ENCODE measurements around the gene DHRSX. TPM values are rescaled to one million over a fixed set of nuclear protein-coding genes. Genes with fewer than 3 reads are reported as not detected.
"Not testable (repeated sequence)": the region's sequence is repeated elsewhere in the genome, so short reads cannot be mapped to it uniquely, and the experiment has no call there.

DHRSX gene
- total and polyA plus RNA-seq, 7 donors, result 5.6 to 19.3 (median 9.6) TPM

DNA sequence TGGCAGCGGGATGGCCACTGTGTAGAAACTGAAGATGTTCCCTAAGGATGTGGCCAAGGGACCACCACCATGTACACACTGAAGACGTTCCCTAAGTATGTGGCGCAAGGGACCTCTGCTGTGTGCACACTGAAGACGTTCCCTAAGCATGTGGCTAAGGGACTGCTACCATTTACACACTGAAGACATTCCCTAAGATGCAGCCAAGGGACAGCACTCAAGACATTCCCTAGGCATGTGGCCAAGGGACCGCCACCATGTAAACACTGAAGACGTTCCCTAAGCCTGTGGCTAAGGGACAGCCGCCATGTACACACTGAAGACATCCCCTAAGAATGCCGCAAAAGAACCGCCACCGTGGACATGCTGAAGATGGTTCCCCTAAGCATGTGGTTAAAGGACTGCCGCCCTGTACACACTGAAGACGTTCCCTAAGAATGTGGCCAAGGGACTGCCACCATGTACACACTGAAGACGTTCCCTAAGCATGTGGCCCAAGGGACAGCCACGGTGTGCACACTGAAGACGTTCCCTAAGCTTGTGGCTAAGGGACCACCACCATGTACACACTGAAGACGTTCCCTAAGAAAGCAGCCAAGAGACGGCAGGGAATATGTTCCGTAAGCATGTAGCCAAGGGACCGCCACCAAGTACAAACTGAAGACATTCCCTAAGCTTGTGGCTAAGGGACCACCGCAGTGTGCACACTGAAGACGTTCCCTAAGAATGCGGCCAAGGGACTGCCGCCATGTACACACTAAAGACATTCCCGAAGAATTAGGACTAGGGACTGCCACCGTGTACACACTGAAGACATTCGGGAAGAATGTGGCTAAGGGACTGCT is 43.3 kb downstream of the DHRSX start:
- DNase-seq (no peak), ATAC-seq (no peak)
- H3K9me3 ChIP-seq, result no peaks in the 10 kb centered on the region
- no peaks in the 10 kb centered on the region for H3K36me3 ChIP-seq (ENCODE audit: insufficient read depth in 1 of 2, low read depth in 1 of 2)
- H3K27me3 ChIP-seq (ENCODE audit: insufficient read depth in 3 of 3, low read length in 2 of 3), result no peaks in the 10 kb centered on the region
- TF ChIP-seq, protein P1, sequence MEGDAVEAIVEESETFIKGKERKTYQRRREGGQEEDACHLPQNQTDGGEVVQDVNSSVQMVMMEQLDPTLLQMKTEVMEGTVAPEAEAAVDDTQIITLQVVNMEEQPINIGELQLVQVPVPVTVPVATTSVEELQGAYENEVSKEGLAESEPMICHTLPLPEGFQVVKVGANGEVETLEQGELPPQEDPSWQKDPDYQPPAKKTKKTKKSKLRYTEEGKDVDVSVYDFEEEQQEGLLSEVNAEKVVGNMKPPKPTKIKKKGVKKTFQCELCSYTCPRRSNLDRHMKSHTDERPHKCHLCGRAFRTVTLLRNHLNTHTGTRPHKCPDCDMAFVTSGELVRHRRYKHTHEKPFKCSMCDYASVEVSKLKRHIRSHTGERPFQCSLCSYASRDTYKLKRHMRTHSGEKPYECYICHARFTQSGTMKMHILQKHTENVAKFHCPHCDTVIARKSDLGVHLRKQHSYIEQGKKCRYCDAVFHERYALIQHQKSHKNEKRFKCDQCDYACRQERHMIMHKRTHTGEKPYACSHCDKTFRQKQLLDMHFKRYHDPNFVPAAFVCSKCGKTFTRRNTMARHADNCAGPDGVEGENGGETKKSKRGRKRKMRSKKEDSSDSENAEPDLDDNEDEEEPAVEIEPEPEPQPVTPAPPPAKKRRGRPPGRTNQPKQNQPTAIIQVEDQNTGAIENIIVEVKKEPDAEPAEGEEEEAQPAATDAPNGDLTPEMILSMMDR (IDR thresholded peaks at IDR 0.05), result no peak
- 90 to 91% (median 91%) methylated on average over 26 of the region's 26 CpGs for WGBS, 3 donors
- no peaks in the 10 kb centered on the region for H3K4me1 ChIP-seq
- no peak overlapping the region for H3K4me3 ChIP-seq
- no peak overlapping the region for H3K27ac ChIP-seq
- intact Hi-C loops (cut with DNase I), result no loop called here

DNA sequence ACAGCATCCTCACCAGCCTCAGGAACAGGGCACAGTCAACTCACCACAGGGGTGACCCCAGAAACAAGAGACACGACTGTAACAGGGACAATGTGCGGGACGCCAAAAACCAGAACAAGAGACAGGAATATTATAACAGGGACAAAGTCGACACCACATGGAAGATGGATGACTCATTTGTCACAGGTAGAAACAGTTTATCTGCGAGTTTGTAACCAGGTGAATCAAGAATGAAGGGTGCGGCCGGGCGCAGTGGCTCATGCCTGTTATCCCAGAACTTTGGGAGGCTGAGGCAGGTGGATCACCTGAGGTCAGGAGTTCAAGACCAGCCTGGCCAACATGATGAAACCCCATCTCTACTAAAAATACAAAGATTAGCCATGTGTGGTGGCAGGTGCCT is 44.7 kb downstream of the DHRSX start:
- intact Hi-C loops (cut with DNase I); ATAC-seq: not testable (repeated sequence)
- WGBS, 3 donors, result 92% methylated on average over 8 of the region's 8 CpGs

DNA sequence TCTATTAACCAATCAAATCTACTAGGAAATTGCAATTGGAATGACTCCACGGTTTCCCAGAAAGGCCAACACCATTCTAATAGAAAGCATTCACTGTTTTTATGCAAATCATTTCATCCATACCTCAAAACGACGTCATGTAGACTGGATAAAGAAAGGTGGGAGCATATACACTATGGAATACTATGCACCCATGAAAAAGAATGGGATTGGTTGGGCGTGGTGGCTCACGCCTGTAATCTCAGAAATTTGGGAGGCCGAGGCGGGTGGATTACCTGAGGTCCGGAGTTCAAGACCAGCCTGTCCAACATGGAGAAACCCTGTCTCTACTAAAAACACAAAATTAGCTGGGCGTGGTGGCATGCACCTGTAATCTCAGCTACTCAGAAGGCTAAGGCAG is 46.2 kb downstream of the DHRSX start:
- ATAC-seq; H3K4me3 ChIP-seq; H3K27ac ChIP-seq; H3K4me1 ChIP-seq; H3K9me3 ChIP-seq; intact Hi-C loops (cut with DNase I); H3K27me3 ChIP-seq (ENCODE audit: insufficient read depth in 3 of 3, low read length in 2 of 3); H3K36me3 ChIP-seq (ENCODE audit: insufficient read depth in 1 of 2, low read depth in 1 of 2); DNase-seq: not testable (repeated sequence)
- WGBS, 3 donors, result 92 to 100% (median 94%) methylated on average over 9 of the region's 9 CpGs

More for the DNA sequence above, 44.7 kb downstream of the DHRSX start:
- H3K4me3 ChIP-seq; H3K27ac ChIP-seq; H3K9me3 ChIP-seq; H3K4me1 ChIP-seq; H3K27me3 ChIP-seq (ENCODE audit: insufficient read depth in 3 of 3, low read length in 2 of 3); H3K36me3 ChIP-seq (ENCODE audit: insufficient read depth in 1 of 2, low read depth in 1 of 2); DNase-seq: not testable (repeated sequence)

GRCh38 chrX:2452799-2453198 is 48.0 kb downstream of the DHRSX start:
- Histone ChIP-seq H3K4me1 (no peaks in the 10 kb centered on the region), H3K27me3 (ENCODE audit: insufficient read depth in 3 of 3, low read length in 2 of 3) (no peaks in the 10 kb centered on the region), H3K27ac (no peak overlapping the region), H3K4me3 (no peak overlapping the region), H3K36me3 (ENCODE audit: insufficient read depth in 1 of 2, low read depth in 1 of 2) (no peaks in the 10 kb centered on the region), H3K9me3 (no peaks in the 10 kb centered on the region)
- TF ChIP-seq, protein P1 (IDR thresholded peaks at IDR 0.05), result no peak
- DNase-seq (no peak), ATAC-seq (no peak)
- intact Hi-C loops (cut with DNase I), result no loop called here
- 96 to 99% (median 97%) methylated on average over 4 of the region's 4 CpGs for WGBS, 3 donors

GRCh38 chrX:2452317-2452784 is 48.4 kb downstream of the DHRSX start:
- H3K9me3 ChIP-seq, result no peaks in the 10 kb centered on the region
- H3K27ac ChIP-seq, result no peak overlapping the region
- no peak overlapping the region for H3K4me3 ChIP-seq
- DNase-seq (no peak), ATAC-seq (no peak)
- WGBS, 3 donors, result 93 to 94% (median 93%) methylated on average over 22 of the region's 22 CpGs
- intact Hi-C loops (cut with DNase I), result no loop called here
- no peaks in the 10 kb centered on the region for H3K4me1 ChIP-seq
- no peaks in the 10 kb centered on the region for H3K27me3 ChIP-seq (ENCODE audit: insufficient read depth in 3 of 3, low read length in 2 of 3)
- TF ChIP-seq, protein P1 (IDR thresholded peaks at IDR 0.05), result no peak
- no peaks in the 10 kb centered on the region for H3K36me3 ChIP-seq (ENCODE audit: insufficient read depth in 1 of 2, low read depth in 1 of 2)

All from psoas muscle (tissue), 8 donors.